HCT116 (cell line): ENCODE results near the gene SEL1L3. TPM values are rescaled to one million over a fixed set of nuclear protein-coding genes. Genes with fewer than 3 reads are reported as not detected.

Source experiments
- ATAC-seq: fragments of 200-7000 bp; cut with Tn5 transposase; 2 replicates; pipeline ENCODE4 v1.9.1; 2020; ENCODE audit warnings: mild to moderate bottlenecking, moderate library complexity
- BruUV-seq: library from RNA; stranded (reverse); fragments of 400-500 nt; replicated peaks from 2 replicates; lab custom pipeline; 2021; lab: Mats Ljungman, UMichigan
- CTCF ChIA-PET: fragments of 300-600 bp; sonication (Branson Sonifier 250); formaldehyde crosslinking; loops from one replicate; lab custom pipeline; 2021; ENCODE audit warnings: antibody characterized with exemption; lab: Charles Lee
- POLR2A ChIA-PET: fragments of 300-600, 350-600 bp; sonication (Branson Sonifier 250); formaldehyde crosslinking; loops from one replicate; lab custom pipeline; 2021; ENCODE audit warnings: antibody characterized with exemption; lab: Charles Lee
- RAD21 ChIA-PET, 2 experiments: fragments of 300-600 bp; sonication (Branson Sonifier 250); formaldehyde crosslinking; loops; one replicate each; lab custom pipeline; 2023; ENCODE audit warnings: low total read pairs in 2 of 2; ENCODE audit not compliant: uncharacterized antibody in 2 of 2, unreplicated experiment in 2 of 2, low non-redundant PET in 1 of 2; lab: Charles Lee
- DNase-seq: peaks from one replicate; pipeline ENCODE4 v3.0.0-alpha.2; 2010; ENCODE audit warnings: low read depth, low spot score
- H2AFZ ChIP-seq: fragments of 200-600 bp; shearing (Covaris generic), sonication (generic); 2 replicates; pipeline ENCODE4 v1.6.1; 2017; ENCODE audit warnings: low read depth, mixed run types, mixed read lengths, antibody characterized with exemption, low read length; ENCODE audit not compliant: poor library complexity, severe bottlenecking
- H3K27ac ChIP-seq: 2 replicates; pipeline ENCODE4 v1.5.1; 2012; ENCODE audit warnings: low read depth, low read length
- H3K27me3 ChIP-seq: fragments of 200-600 bp; sonication (generic); 2 replicates; pipeline ENCODE4 v1.6.1; 2016; ENCODE audit warnings: mixed run types, low read length, mixed read lengths; ENCODE audit not compliant: insufficient read depth
- H3K36me3 ChIP-seq, 2 experiments: fragments of 200-500 bp in 1 of 2; fragments of 200-600 bp in 1 of 2; sonication (Bioruptor generic) in 1 of 2; sonication (generic) in 1 of 2; 2 replicates each; pipeline versions ENCODE4 v1.5.1 to v1.6.1; 2014 to 2016; ENCODE audit warnings: low read length in 2 of 2, inconsistent platforms in 1 of 2, mixed read lengths in 1 of 2, mixed run types in 1 of 2; ENCODE audit not compliant: insufficient read depth in 2 of 2, control insufficient read depth in 1 of 2
- H3K4me1 ChIP-seq, 2 experiments: fragments of 200-600 bp in 1 of 2; sonication (generic) in 1 of 2; 2 replicates each; pipeline versions ENCODE4 v1.5.1 to v1.6.1; 2012 to 2017; ENCODE audit warnings: low read length in 2 of 2, inconsistent platforms in 1 of 2, mild to moderate bottlenecking in 1 of 2, mixed read lengths in 1 of 2, mixed run types in 1 of 2, moderate library complexity in 1 of 2; ENCODE audit not compliant: insufficient read depth in 2 of 2, control insufficient read depth in 1 of 2
- H3K4me2 ChIP-seq: fragments of 200-600 bp; sonication (generic); 2 replicates; pipeline ENCODE4 v1.6.1; 2017; ENCODE audit warnings: mixed run types, low read length, mixed read lengths
- H3K4me3 ChIP-seq, 2 experiments: fragments of 200-600 bp in 1 of 2; sonication (generic) in 1 of 2; replicated peaks in 1 of 2; 2 replicates each; pipeline ENCODE4 v1.5.1; 2011 to 2016; ENCODE audit warnings: low read length in 2 of 2, control low read depth in 1 of 2, low read depth in 1 of 2, mild to moderate bottlenecking in 1 of 2, mixed read lengths in 1 of 2, mixed run types in 1 of 2
- H3K79me2 ChIP-seq: fragments of 200-600 bp; sonication (generic); 2 replicates; pipeline ENCODE4 v1.6.1; 2017; ENCODE audit warnings: mild to moderate bottlenecking, mixed run types, low read length, moderate library complexity, mixed read lengths; ENCODE audit not compliant: insufficient read depth
- H3K9ac ChIP-seq: fragments of 200-600 bp; sonication (generic); 2 replicates; pipeline ENCODE4 v1.6.1; 2016; ENCODE audit warnings: low read length, mixed read lengths
- H3K9me2 ChIP-seq: fragments of 200-600 bp; sonication (generic), shearing (Covaris generic); 2 replicates; pipeline ENCODE4 v1.6.1; 2017; ENCODE audit warnings: mixed run types, mild to moderate bottlenecking, moderate library complexity; ENCODE audit not compliant: insufficient read depth
- H3K9me3 ChIP-seq, 2 experiments: fragments of 200-500 bp in 1 of 2; fragments of 200-600 bp in 1 of 2; sonication (Bioruptor generic) in 1 of 2; sonication (generic) in 1 of 2; 2 replicates each; pipeline ENCODE4 v1.6.1; 2014 to 2017; ENCODE audit warnings: low read length in 2 of 2, mixed read lengths in 2 of 2, inconsistent platforms in 1 of 2, low read depth in 1 of 2, mild to moderate bottlenecking in 1 of 2, mixed run types in 1 of 2, moderate library complexity in 1 of 2; ENCODE audit not compliant: control insufficient read depth in 1 of 2, insufficient read depth in 1 of 2
- H4K20me1 ChIP-seq: fragments of 200-600 bp; sonication (generic), shearing (Covaris generic); 2 replicates; pipeline ENCODE4 v1.6.1; 2017; ENCODE audit warnings: mixed run types, mild to moderate bottlenecking, moderate library complexity; ENCODE audit not compliant: insufficient read depth
- CBX3 ChIP-seq: IDR thresholded peaks from 2 replicates; pipeline ENCODE4 v1.6.1; 2012; ENCODE audit warnings: low read depth
- EGR1 ChIP-seq: IDR thresholded peaks from 2 replicates; pipeline ENCODE4 v1.6.1; 2012; ENCODE audit warnings: low read depth
- ELF1 ChIP-seq: IDR thresholded peaks from 2 replicates; pipeline ENCODE4 v1.6.1; 2012; ENCODE audit warnings: low read depth, borderline replicate concordance
- EZH2 ChIP-seq: fragments of 200-600 bp; sonication (generic); IDR thresholded peaks from 2 replicates; pipeline ENCODE4 v1.6.1; 2017; ENCODE audit warnings: antibody characterized with exemption, mixed run types
- EZH2phosphoT487 ChIP-seq: fragments of 200-600 bp; IDR thresholded peaks from 2 replicates; pipeline ENCODE4 v1.6.1; 2018; ENCODE audit warnings: antibody characterized with exemption, borderline replicate concordance
- MAX ChIP-seq: IDR thresholded peaks from 2 replicates; pipeline ENCODE4 v1.6.1; 2012
- RAD21 ChIP-seq: IDR thresholded peaks from 2 replicates; pipeline ENCODE4 v1.6.1; 2012; ENCODE audit warnings: low read depth, mild to moderate bottlenecking
- SRF ChIP-seq: IDR thresholded peaks from 2 replicates; pipeline ENCODE4 v1.6.1; 2012; ENCODE audit warnings: low read depth
- TCF7L2 ChIP-seq: IDR thresholded peaks from 2 replicates; pipeline ENCODE4 v1.7.0; 2011; ENCODE audit warnings: borderline replicate concordance, inconsistent platforms; ENCODE audit not compliant: insufficient read depth, insufficient read length; ENCODE audit errors: extremely low read depth
- YY1 ChIP-seq: IDR thresholded peaks from 2 replicates; pipeline ENCODE4 v1.6.1; 2011; ENCODE audit warnings: low read length, low read depth, moderate library complexity, mild to moderate bottlenecking; ENCODE audit not compliant: insufficient replicate concordance; ENCODE audit errors: extremely low read depth
- ZFX ChIP-seq: fragments of 450-650 bp; IDR thresholded peaks from 2 replicates; pipeline ENCODE4 v1.6.1; 2017
- ZNF274 ChIP-seq: fragments of 200-500 bp; sonication (Bioruptor generic); IDR thresholded peaks from 2 replicates; pipeline ENCODE4 v1.6.1; 2014; ENCODE audit warnings: mild to moderate bottlenecking, low read depth, low read length, inconsistent platforms
- intact Hi-C: fragments of 100-400 bp; cut with micrococcal nuclease; formaldehyde crosslinking; loops from 2 replicates; pipeline ENCODE4 v1.10.0; 2022
- total RNA-seq: library from RNA; stranded (reverse); gene quantifications from one replicate; pipeline ENCODE4 v1.2.1, GENCODE V29; 2021; ENCODE audit not compliant: unreplicated experiment

Gene SEL1L3
- total RNA-seq, 1 experiment from 2014 or later, result 45.0 TPM

DNA sequence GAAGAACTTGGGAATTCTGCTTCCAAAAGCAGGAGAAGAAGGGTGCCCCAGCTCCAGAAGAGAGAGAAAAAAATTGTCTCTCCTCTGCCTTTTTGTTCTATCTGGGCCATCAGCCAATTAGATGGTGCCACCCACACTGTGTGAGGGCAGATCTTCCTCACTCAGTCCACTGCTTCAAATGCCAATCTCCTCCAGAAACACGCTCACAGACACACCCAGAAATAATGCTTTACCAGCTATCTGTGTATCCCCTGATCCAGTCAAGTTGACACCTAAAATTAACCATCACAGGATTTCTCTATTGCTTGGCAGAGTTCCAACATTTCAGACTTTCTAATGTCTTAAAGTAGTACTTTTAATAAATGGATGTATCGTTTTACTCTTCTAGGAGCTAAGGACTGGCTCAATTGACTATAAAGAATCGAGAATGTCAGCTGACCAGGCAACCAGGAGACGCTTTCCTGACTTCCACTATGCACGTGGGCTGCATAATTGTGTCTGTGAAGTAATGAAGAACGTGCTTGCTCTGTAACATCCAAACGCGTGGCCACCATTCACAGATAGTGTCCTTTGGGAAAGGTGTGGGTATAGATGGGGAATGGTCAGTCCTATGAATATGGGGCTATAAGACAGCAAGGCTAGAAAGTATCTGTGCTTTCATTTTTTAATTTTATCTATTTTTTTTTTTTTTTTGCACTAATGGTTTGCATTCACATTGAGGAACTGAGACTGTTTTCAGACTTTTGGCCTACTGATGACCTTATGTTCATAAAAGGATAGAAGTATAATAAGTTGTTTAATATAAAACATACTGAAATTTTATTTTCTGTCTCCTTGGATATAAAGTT lies 41.3 kb upstream of the SEL1L3 start:
- no peaks in the 10 kb centered on the region for H3K27me3 ChIP-seq
- no peaks in the 10 kb centered on the region for H3K79me2 ChIP-seq
- RAD21 ChIA-PET, result no interaction called here
- DNase-seq (no peak), ATAC-seq (no peak)
- H3K4me3 ChIP-seq, result no peak overlapping the region
- intact Hi-C loops, result no loop called here
- TF ChIP-seq RAD21 (no peak), YY1 (no peak), EGR1 (no peak), EZH2phosphoT487 (no peak), TCF7L2 (no peak), ELF1 (no peak), MAX (no peak), EZH2 (no peak), CBX3 (no peak), SRF (no peak), ZNF274 (no peak), ZFX (no peak)
- H3K4me1 ChIP-seq, result peaks cover 6 to 21% of the 10 kb centered on the region in 2 experiments; a peak in 3 of 4 replicates
- H3K9me2 ChIP-seq, result no peaks in the 10 kb centered on the region
- no peak overlapping the region for H3K27ac ChIP-seq
- CTCF ChIA-PET, result no interaction called here
- no TSS peak for BruUV-seq
- no peak overlapping the region for H3K4me2 ChIP-seq
- H3K9me3 ChIP-seq, result no peaks in the 10 kb centered on the region
- no peak overlapping the region for H3K9ac ChIP-seq
- POLR2A ChIA-PET, result no interaction called here
- no peak overlapping the region for H2AFZ ChIP-seq
- H3K36me3 ChIP-seq, result no peaks in the 10 kb centered on the region
- no peaks in the 10 kb centered on the region for H4K20me1 ChIP-seq
